Testis (tissue), 3 donors: ENCODE measurements around the gene RIMBP2. TPM values are rescaled to one million over a fixed set of nuclear protein-coding genes. Genes with fewer than 3 reads are reported as not detected.

Experiments
- DNase-seq: peaks from one replicate; pipeline ENCODE4 v3.0.0-alpha.2; 2019
- H3K27ac ChIP-seq, 2 donors: fragments of 200-600 bp; sonication (generic); one replicate each; pipeline ENCODE4 v1.5.1; 2019
- H3K27me3 ChIP-seq: fragments of 200-600 bp; sonication (generic); one replicate; pipeline ENCODE4 v1.5.1; 2019
- H3K36me3 ChIP-seq: fragments of 200-600 bp; sonication (generic); one replicate; pipeline ENCODE4 v1.5.1; 2017; ENCODE audit warnings: low read depth; ENCODE audit errors: missing control alignments
- H3K4me1 ChIP-seq: fragments of 200-600 bp; sonication (generic); one replicate; pipeline ENCODE4 v1.5.1; 2019
- H3K4me3 ChIP-seq, 2 donors: fragments of 200-600 bp; sonication (generic); one replicate each; pipeline ENCODE4 v1.5.1; 2017 to 2019
- H3K9me3 ChIP-seq: fragments of 200-600 bp; sonication (generic); one replicate; pipeline ENCODE4 v1.5.1; 2017
- POLR2A ChIP-seq: fragments of 450-650 bp; IDR thresholded peaks from one replicate; pipeline ENCODE4 v1.6.1; 2017; ENCODE audit warnings: antibody characterized with exemption, mild to moderate bottlenecking, moderate library complexity
- WGBS, 2 donors: methylation state at CpG; one replicate each; pipeline ENCODE4 v1.1.5; 2018; 5-methylcytosine and 5-hydroxymethylcytosine counted together
- intact Hi-C: fragments of 100-400 bp; cut with DNase I; formaldehyde crosslinking; loops from one replicate; pipeline ENCODE4 v1.15.1; 2023; ENCODE audit warnings: low total_unique reads
- polyA plus RNA-seq: library from polyadenylated mRNA; stranded (reverse); fragments of 350-450 nt; fragmentation: Illumina TruSeq; extraction: RNeasy Lipid Tissue Mini Kit (QIAGEN cat#74804); gene quantifications from one replicate; pipeline ENCODE4 v1.2.3, GENCODE V29; 2014; ENCODE audit warnings: low read depth, low replicate concordance; ENCODE audit not compliant: insufficient read depth
- total RNA-seq, 2 donors: library from RNA; depleted of rRNA; stranded (reverse); fragments of >200 nt; gene quantifications; one replicate each; pipeline ENCODE4 v1.2.3, GENCODE V29; 2016
- TF ChIP-seq, protein P1 (sequence below), 3 experiments: fragments of 450-650 bp in 2 of 3; fragments of 200-600 bp in 1 of 3; sonication (generic) in 1 of 3; IDR thresholded peaks; one replicate each; pipeline ENCODE4 v1.5.1; 2016 to 2019; ENCODE audit warnings: antibody characterized with exemption in 3 of 3, mild to moderate bottlenecking in 2 of 3, moderate library complexity in 1 of 3

The RIMBP2 gene
- total and polyA plus RNA-seq, 3 donors from 2014 or later = 8.0 to 10.0 (median 8.7) TPM

DNA sequence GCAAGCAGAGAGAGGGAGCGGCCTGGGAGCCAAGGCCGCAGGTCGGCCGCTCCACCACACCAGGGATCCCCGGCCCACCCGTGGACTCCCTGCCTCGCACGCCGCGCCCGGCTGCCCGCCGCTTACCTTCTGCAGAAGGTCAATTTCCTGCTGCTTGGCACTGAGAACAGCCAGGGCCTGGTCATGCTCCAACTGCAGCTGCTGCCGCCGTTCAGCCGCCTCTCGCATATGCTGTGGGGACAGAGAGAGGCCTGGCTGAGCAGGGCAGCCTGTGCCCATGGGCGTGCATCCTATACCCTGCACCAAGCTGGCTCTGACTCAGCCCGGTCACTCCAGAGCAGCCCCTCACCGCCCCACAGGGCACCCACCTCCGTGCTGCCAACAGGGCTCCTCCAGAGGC, 237.3 kb downstream of the RIMBP2 start:
- intact Hi-C loops = no loop called here
- no peak overlapping the region for H3K27ac ChIP-seq
- no peak overlapping the region for H3K4me3 ChIP-seq
- TF ChIP-seq POLR2A = no peak
- TF ChIP-seq, protein P1, sequence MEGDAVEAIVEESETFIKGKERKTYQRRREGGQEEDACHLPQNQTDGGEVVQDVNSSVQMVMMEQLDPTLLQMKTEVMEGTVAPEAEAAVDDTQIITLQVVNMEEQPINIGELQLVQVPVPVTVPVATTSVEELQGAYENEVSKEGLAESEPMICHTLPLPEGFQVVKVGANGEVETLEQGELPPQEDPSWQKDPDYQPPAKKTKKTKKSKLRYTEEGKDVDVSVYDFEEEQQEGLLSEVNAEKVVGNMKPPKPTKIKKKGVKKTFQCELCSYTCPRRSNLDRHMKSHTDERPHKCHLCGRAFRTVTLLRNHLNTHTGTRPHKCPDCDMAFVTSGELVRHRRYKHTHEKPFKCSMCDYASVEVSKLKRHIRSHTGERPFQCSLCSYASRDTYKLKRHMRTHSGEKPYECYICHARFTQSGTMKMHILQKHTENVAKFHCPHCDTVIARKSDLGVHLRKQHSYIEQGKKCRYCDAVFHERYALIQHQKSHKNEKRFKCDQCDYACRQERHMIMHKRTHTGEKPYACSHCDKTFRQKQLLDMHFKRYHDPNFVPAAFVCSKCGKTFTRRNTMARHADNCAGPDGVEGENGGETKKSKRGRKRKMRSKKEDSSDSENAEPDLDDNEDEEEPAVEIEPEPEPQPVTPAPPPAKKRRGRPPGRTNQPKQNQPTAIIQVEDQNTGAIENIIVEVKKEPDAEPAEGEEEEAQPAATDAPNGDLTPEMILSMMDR (IDR thresholded peaks at IDR 0.05) = no peak
- H3K36me3 ChIP-seq = no peaks in the 10 kb centered on the region
- 86 to 91% methylated on average over 16 to 21 of the region's 21 CpGs for WGBS, 2 donors
- H3K9me3 ChIP-seq = no peaks in the 10 kb centered on the region
- H3K4me1 ChIP-seq = no peaks in the 10 kb centered on the region
- H3K27me3 ChIP-seq = no peaks in the 10 kb centered on the region
- DNase-seq = no peak

DNA sequence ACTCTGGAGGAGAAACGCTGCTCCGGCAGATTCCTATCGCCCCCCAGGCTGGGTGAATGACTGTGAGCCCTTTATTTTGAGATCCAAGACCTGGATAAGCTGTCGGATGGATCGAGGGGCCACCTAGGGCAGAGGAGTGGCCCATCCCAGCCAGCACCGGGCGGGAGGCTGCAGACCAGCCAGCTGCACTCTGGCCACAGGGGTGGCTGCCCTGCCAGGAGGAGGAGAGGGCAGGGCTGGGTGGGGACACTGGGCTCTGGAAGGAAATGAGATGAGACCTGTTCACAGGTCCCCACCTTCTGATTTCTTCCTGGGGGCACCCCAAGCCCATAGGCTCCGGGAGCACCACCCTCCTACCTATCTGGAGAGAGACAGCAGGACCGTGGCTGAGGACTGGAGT, 238.4 kb downstream of the RIMBP2 start:
- no peaks in the 10 kb centered on the region for H3K27me3 ChIP-seq
- DNase-seq = no peak
- no peaks in the 10 kb centered on the region for H3K9me3 ChIP-seq
- H3K36me3 ChIP-seq = no peaks in the 10 kb centered on the region
- H3K4me1 ChIP-seq = no peaks in the 10 kb centered on the region
- TF ChIP-seq POLR2A = no peak
- TF ChIP-seq, protein P1 (IDR thresholded peaks at IDR 0.05) = no peak
- intact Hi-C loops = no loop called here
- H3K4me3 ChIP-seq = no peak overlapping the region
- no peak overlapping the region for H3K27ac ChIP-seq
- WGBS, 2 donors = 77 to 89% methylated on average over 5 to 9 of the region's 9 CpGs

DNA sequence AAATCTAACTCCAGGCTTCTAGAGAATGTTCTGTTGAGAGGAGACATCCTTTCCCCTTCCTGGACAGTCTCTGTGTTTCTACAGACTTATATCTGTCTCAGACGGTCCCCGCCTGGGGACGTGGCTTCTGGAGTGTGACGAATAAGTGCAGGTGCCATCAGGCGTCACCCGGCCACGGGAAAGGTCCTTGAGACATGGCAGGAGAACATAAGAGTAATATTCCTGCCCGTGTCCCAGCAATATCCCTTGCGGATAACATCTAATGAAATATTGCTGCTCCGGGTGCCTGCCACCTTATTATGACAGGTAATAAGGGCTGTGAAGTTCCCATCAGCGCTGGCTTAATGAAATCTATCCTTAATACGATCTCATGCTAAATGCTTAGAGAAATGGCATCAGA, 238.8 kb downstream of the RIMBP2 start:
- TF ChIP-seq, protein P1 (IDR thresholded peaks at IDR 0.05) = no peak
- no peak for TF ChIP-seq POLR2A
- H3K4me1 ChIP-seq = no peaks in the 10 kb centered on the region
- intact Hi-C loops = no loop called here
- no peaks in the 10 kb centered on the region for H3K36me3 ChIP-seq
- H3K9me3 ChIP-seq = no peaks in the 10 kb centered on the region
- no peak for DNase-seq
- no peak overlapping the region for H3K27ac ChIP-seq
- H3K4me3 ChIP-seq = no peak overlapping the region
- WGBS, 2 donors = 47 to 65% methylated on average over 12 of the region's 12 CpGs
- H3K27me3 ChIP-seq = no peaks in the 10 kb centered on the region

DNA sequence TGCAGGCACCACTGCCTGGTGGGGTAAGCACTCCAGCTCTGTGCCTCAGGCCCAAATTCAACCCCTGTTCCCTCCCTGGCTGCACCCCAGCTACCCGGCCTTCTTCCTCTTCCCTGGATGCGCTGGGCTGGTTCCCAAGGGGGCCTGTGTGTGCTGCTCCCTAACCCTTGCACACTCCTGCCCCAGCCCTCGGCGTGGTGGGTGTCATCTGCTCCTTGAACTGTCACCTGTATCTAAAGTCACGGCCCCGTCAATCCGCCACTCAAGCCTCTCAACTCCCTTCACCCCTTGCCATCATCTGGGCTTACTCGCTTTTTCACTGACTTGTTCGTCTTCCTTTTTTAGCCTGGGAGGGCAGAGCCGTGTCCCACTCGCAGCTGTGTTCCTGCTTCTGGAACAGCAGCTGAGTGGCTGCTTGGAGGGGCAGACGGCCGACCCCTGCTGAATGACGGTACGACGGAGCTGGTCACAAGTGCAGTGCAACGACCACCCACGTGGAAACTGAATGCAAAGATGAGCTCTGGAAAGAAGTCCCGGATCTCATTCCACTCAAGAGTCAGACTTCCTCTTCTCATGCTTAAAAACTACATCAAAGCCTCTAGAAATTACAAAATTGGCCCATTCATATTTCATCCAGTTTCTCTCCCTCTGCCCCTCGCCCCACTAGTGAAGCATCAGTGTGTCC, 239.5 kb downstream of the RIMBP2 start:
- Histone ChIP-seq H3K4me1 (no peaks in the 10 kb centered on the region), H3K27me3 (no peaks in the 10 kb centered on the region), H3K27ac (no peak overlapping the region), H3K9me3 (no peaks in the 10 kb centered on the region), H3K4me3 (no peak overlapping the region), H3K36me3 (no peaks in the 10 kb centered on the region)
- TF ChIP-seq, protein P1 (IDR thresholded peaks at IDR 0.05) = no peak
- no peak for TF ChIP-seq POLR2A
- DNase-seq = no peak
- 39 to 47% methylated on average over 20 of the region's 20 CpGs for WGBS, 2 donors
- intact Hi-C loops = no loop called here
